ENCODE data around the gene PDE6B. TPM values are rescaled to one million over a fixed set of nuclear protein-coding genes. Genes with fewer than 3 reads are reported as not detected.

PDE6B gene
- total RNA-seq, 5 donors from 2014 or later (not counting 1 experiment from before 2014, with no cell fraction given), result 14.2 to 21.7 (median 19.8) TPM

- peaks cover 0 to 1% of the 10 kb centered on the region in 2 experiments for H3K4me1 ChIP-seq (ENCODE audit: control insufficient read depth in 1 of 2, extremely low read depth in 1 of 2, insufficient read depth in 2 of 2, low read length in 2 of 2)
- ChIA-PET POLR2A (no interaction called here), CTCF (no interaction called here)
- H3K27me3 Mint-ChIP-seq, result peaks cover 0 to 3% of the 10 kb centered on the region in 2 donors
- WGBS (ENCODE audit: insufficient coverage), result 91% methylated on average over 18 of the region's 23 CpGs
- H3K4me3 ChIP-seq (ENCODE audit: control insufficient read depth in 1 of 2, extremely low read depth in 1 of 2, low read length in 1 of 2), result no peak overlapping the region
- no peaks in the 10 kb centered on the region for H3K9me3 Mint-ChIP-seq
- H3K4me3 Mint-ChIP-seq, result no peak overlapping the region
- H3K36me3 ChIP-seq (ENCODE audit: control insufficient read depth in 2 of 2, extremely low read depth in 1 of 2, insufficient read depth in 1 of 2, low read length in 1 of 2), result no peaks in the 10 kb centered on the region
- no peaks in the 10 kb centered on the region for H3K9me3 ChIP-seq
- no peak overlapping the region for H3K27ac ChIP-seq (ENCODE audit: low read length)
- DNase-seq, result no peak
- peaks cover 9% of the 10 kb centered on the region for H3K36me3 Mint-ChIP-seq
- H3K4me1 Mint-ChIP-seq, result peaks cover 0 to 2% (median 1%) of the 10 kb centered on the region in 3 donors
- H3K27ac Mint-ChIP-seq, result no peak overlapping the region
- ATAC-seq (replicated peaks in 1 of 4), result no peak
- peaks cover 0 to 21% of the 10 kb centered on the region in 2 experiments for H3K27me3 ChIP-seq (replicated peaks in 1 of 2; ENCODE audit: control insufficient read depth in 2 of 2, extremely low read depth in 1 of 2, insufficient read depth in 2 of 2, low read length in 1 of 2)
These were observed 32.0 kb downstream of the PDE6B start for GRCh38 chr4:657338-657833.

DNA sequence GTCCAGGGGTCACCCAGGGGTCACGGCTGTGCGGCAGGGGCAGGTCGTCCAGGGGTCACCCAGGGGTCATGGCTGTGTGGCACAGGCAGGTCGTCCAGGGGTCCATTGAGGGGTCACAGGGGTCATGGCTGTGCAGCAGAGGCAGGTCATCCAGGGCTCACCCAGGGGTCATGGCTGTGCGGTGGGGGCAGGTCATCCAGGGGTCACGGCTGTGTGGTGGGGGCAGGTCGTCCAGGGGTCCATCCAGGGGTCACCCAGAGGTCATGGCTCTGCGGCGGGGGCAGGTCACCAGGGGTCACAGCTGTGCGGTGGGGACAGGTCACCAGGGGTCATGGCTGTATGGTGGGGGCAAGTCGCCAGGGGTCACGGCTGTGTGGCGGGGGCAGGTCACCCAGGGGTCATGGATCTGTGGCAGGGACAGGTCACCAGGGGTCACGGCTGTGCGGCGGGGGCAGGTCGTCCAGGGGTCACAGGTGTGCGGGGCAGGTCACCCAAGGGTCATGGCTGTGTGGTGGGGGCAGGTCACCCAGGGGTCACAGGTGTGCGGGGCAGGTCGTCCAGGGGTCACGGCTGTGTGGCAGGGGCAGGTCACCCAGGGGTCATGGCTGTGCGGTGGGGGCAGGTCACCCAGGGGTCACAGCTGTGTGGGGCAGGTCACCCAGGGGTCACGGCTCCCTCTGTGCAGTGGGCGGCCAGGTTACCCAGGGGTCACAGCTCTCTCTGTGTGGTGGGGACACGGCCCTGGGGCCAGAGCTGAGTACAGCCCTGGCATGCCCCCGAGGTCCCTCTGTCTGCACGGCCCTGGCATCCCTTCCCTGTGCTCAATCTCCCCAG, 32.7 kb downstream of the PDE6B start:
- Histone ChIP-seq H3K4me3 (ENCODE audit: control insufficient read depth in 1 of 2, extremely low read depth in 1 of 2, low read length in 1 of 2) (no peak overlapping the region), H3K27me3 (replicated peaks in 1 of 2; ENCODE audit: control insufficient read depth in 2 of 2, extremely low read depth in 1 of 2, insufficient read depth in 2 of 2, low read length in 1 of 2) (peaks cover 0 to 21% of the 10 kb centered on the region in 2 experiments), H3K27ac (ENCODE audit: low read length) (no peak overlapping the region), H3K9me3 (no peaks in the 10 kb centered on the region), H3K4me1 (ENCODE audit: control insufficient read depth in 1 of 2, extremely low read depth in 1 of 2, insufficient read depth in 2 of 2, low read length in 2 of 2) (peaks cover 0 to 7% of the 10 kb centered on the region in 2 experiments), H3K36me3 (ENCODE audit: control insufficient read depth in 2 of 2, extremely low read depth in 1 of 2, insufficient read depth in 1 of 2, low read length in 1 of 2) (no peaks in the 10 kb centered on the region)
- Mint-ChIP-seq H3K27me3 (no peaks in the 10 kb centered on the region), H3K4me1 (peaks cover 0 to 4% (median 3%) of the 10 kb centered on the region in 3 donors), H3K36me3 (peaks cover 9% of the 10 kb centered on the region), H3K4me3 (no peak overlapping the region), H3K27ac (no peak overlapping the region), H3K9me3 (no peaks in the 10 kb centered on the region)
- CTCF ChIA-PET, result no interaction called here
- DNase-seq (no peak), ATAC-seq (replicated peaks in 1 of 4) (no peak)
- WGBS (ENCODE audit: insufficient coverage), result 86% methylated on average over 26 of the region's 27 CpGs
- POLR2A ChIA-PET, result no interaction called here

- no peak overlapping the region for H3K27ac ChIP-seq (ENCODE audit: low read length)
- Mint-ChIP-seq H3K9me3 (no peaks in the 10 kb centered on the region), H3K36me3 (peaks cover 9% of the 10 kb centered on the region), H3K4me1 (peaks cover 0 to 7% (median 7%) of the 10 kb centered on the region in 3 donors), H3K27me3 (no peaks in the 10 kb centered on the region), H3K27ac (no peak overlapping the region), H3K4me3 (no peak overlapping the region)
- ChIA-PET POLR2A (no interaction called here), CTCF (no interaction called here)
- WGBS (ENCODE audit: insufficient coverage), result 95% methylated on average over 32 of the region's 32 CpGs
- ATAC-seq (replicated peaks in 1 of 4) (no peak), DNase-seq (no peak)
- H3K4me3 ChIP-seq (ENCODE audit: control insufficient read depth in 1 of 2, extremely low read depth in 1 of 2, low read length in 1 of 2), result no peak overlapping the region
- H3K36me3 ChIP-seq (ENCODE audit: control insufficient read depth in 2 of 2, extremely low read depth in 1 of 2, insufficient read depth in 1 of 2, low read length in 1 of 2), result no peaks in the 10 kb centered on the region
- peaks cover 0 to 13% of the 10 kb centered on the region in 2 experiments for H3K27me3 ChIP-seq (replicated peaks in 1 of 2; ENCODE audit: control insufficient read depth in 2 of 2, extremely low read depth in 1 of 2, insufficient read depth in 2 of 2, low read length in 1 of 2)
- H3K4me1 ChIP-seq (ENCODE audit: control insufficient read depth in 1 of 2, extremely low read depth in 1 of 2, insufficient read depth in 2 of 2, low read length in 2 of 2), result peaks cover 0 to 13% of the 10 kb centered on the region in 2 experiments
- H3K9me3 ChIP-seq, result no peaks in the 10 kb centered on the region
These were observed 33.6 kb downstream of the PDE6B start for GRCh38 chr4:658681-659667.

DNA sequence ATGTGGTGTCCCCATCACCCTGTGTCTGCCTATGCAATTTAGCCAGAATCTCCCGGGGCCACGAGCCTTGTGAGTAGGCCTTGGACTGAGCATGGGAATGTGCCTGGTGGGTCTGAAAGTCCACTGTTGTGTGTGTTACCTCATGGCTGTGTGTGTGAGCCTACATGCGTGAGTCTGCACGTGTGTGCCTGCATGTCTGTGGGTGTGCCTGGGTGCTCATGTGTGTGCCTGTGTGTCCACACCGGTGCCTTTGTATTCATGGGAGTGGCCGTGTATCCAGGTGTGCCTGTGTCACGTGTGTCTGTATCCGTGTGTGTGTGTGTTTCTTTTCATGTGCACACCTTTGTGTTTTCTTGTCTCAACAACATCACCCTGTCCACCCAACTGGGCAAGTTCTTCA, 34.5 kb downstream of the PDE6B start:
- Mint-ChIP-seq H3K9me3 (no peaks in the 10 kb centered on the region), H3K36me3 (peaks cover 9% of the 10 kb centered on the region), H3K4me3 (no peak overlapping the region), H3K27me3 (no peaks in the 10 kb centered on the region), H3K27ac (no peak overlapping the region), H3K4me1 (peaks cover 6 to 15% (median 15%) of the 10 kb centered on the region in 3 donors)
- Histone ChIP-seq H3K27ac (ENCODE audit: low read length) (no peak overlapping the region), H3K4me3 (ENCODE audit: control insufficient read depth in 1 of 2, extremely low read depth in 1 of 2, low read length in 1 of 2) (no peak overlapping the region), H3K36me3 (ENCODE audit: control insufficient read depth in 2 of 2, extremely low read depth in 1 of 2, insufficient read depth in 1 of 2, low read length in 1 of 2) (no peaks in the 10 kb centered on the region), H3K4me1 (ENCODE audit: control insufficient read depth in 1 of 2, extremely low read depth in 1 of 2, insufficient read depth in 2 of 2, low read length in 2 of 2) (peaks cover 0 to 22% of the 10 kb centered on the region in 2 experiments), H3K27me3 (replicated peaks in 1 of 2; ENCODE audit: control insufficient read depth in 2 of 2, extremely low read depth in 1 of 2, insufficient read depth in 2 of 2, low read length in 1 of 2) (peaks cover 0 to 7% of the 10 kb centered on the region in 2 experiments), H3K9me3 (no peaks in the 10 kb centered on the region)
- POLR2A ChIA-PET, result no interaction called here
- 94% methylated on average over 2 of the region's 8 CpGs for WGBS (ENCODE audit: insufficient coverage)
- no peak for DNase-seq
- CTCF ChIA-PET, result no interaction called here
- ATAC-seq (replicated peaks in 1 of 4), result no peak

DNA sequence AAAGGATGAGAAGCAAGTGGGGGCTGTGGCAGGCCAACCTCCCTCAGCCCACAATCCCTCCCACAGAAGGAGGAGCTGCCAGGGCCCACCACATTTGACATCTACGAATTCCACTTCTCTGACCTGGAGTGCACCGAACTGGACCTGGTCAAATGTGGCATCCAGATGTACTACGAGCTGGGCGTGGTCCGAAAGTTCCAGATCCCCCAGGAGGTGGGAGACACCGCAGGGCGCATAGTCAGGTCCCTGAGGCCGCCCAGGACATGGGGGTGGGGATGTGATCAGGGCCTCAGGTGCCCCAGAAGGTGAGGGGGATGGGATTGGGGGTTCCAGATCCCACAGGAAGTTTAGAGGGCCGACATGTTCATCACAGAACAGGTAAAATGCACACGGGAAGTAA, 35.0 kb downstream of the PDE6B start:
- peaks cover 0 to 3% of the 10 kb centered on the region in 2 experiments for H3K27me3 ChIP-seq (replicated peaks in 1 of 2; ENCODE audit: control insufficient read depth in 2 of 2, extremely low read depth in 1 of 2, insufficient read depth in 2 of 2, low read length in 1 of 2)
- no peaks in the 10 kb centered on the region for H3K27me3 Mint-ChIP-seq
- no peaks in the 10 kb centered on the region for H3K9me3 ChIP-seq
- no peaks in the 10 kb centered on the region for H3K9me3 Mint-ChIP-seq
- H3K4me3 ChIP-seq (ENCODE audit: control insufficient read depth in 1 of 2, extremely low read depth in 1 of 2, low read length in 1 of 2), result no peak overlapping the region
- peaks cover 0 to 27% of the 10 kb centered on the region in 2 experiments for H3K4me1 ChIP-seq (ENCODE audit: control insufficient read depth in 1 of 2, extremely low read depth in 1 of 2, insufficient read depth in 2 of 2, low read length in 2 of 2)
- ATAC-seq (replicated peaks in 1 of 4) (no peak), DNase-seq (no peak)
- peaks cover 9% of the 10 kb centered on the region for H3K36me3 Mint-ChIP-seq
- ChIA-PET CTCF (no interaction called here), POLR2A (no interaction called here)
- peaks cover 9 to 20% (median 20%) of the 10 kb centered on the region in 3 donors for H3K4me1 Mint-ChIP-seq
- peak overlapping the region in 1 of 3 donors; percentile 0 for H3K4me3 Mint-ChIP-seq
- H3K27ac ChIP-seq (ENCODE audit: low read length), result no peak overlapping the region
- H3K36me3 ChIP-seq (ENCODE audit: control insufficient read depth in 2 of 2, extremely low read depth in 1 of 2, insufficient read depth in 1 of 2, low read length in 1 of 2), result no peaks in the 10 kb centered on the region
- no peak overlapping the region for H3K27ac Mint-ChIP-seq
- 97% methylated on average over 10 of the region's 10 CpGs for WGBS (ENCODE audit: insufficient coverage)

- 89% methylated on average over 3 of the region's 3 CpGs for WGBS (ENCODE audit: insufficient coverage)
- no peaks in the 10 kb centered on the region for H3K36me3 ChIP-seq (ENCODE audit: control insufficient read depth in 2 of 2, extremely low read depth in 1 of 2, insufficient read depth in 1 of 2, low read length in 1 of 2)
- no peak overlapping the region for H3K27ac Mint-ChIP-seq
- H3K4me3 Mint-ChIP-seq, result peak overlapping the region in 2 of 3 donors; percentile 22 to 43
- peaks cover 12 to 23% (median 22%) of the 10 kb centered on the region in 3 donors for H3K4me1 Mint-ChIP-seq
- H3K4me3 ChIP-seq (ENCODE audit: control insufficient read depth in 1 of 2, extremely low read depth in 1 of 2, low read length in 1 of 2), result no peak overlapping the region
- DNase-seq (no peak), ATAC-seq (replicated peaks in 1 of 4) (no peak)
- ChIA-PET POLR2A (no interaction called here), CTCF (no interaction called here)
- H3K36me3 Mint-ChIP-seq, result peaks cover 9% of the 10 kb centered on the region
- no peaks in the 10 kb centered on the region for H3K9me3 Mint-ChIP-seq
- H3K27ac ChIP-seq (ENCODE audit: low read length), result no peak overlapping the region
- H3K9me3 ChIP-seq, result no peaks in the 10 kb centered on the region
- no peaks in the 10 kb centered on the region for H3K27me3 ChIP-seq (replicated peaks in 1 of 2; ENCODE audit: control insufficient read depth in 2 of 2, extremely low read depth in 1 of 2, insufficient read depth in 2 of 2, low read length in 1 of 2)
- H3K27me3 Mint-ChIP-seq, result no peaks in the 10 kb centered on the region
- peaks cover 0 to 32% of the 10 kb centered on the region in 2 experiments for H3K4me1 ChIP-seq (ENCODE audit: control insufficient read depth in 1 of 2, extremely low read depth in 1 of 2, insufficient read depth in 2 of 2, low read length in 2 of 2)
These were observed 35.9 kb downstream of the PDE6B start for GRCh38 chr4:661231-661630.

All from T-cell (primary cell).